Stimulated activated CD4-positive, alpha-beta T cell treated with anti-CD3 and anti-CD28 coated beads, Interleukin-1b, Interleukin-23, amount 100 ng/mL, for 1 hour (primary cell): ENCODE data around the gene TMEM18.

Experiments used
- DNase-seq, 2 donors: peaks; one replicate each; pipeline ENCODE4 v3.0.0-alpha.2; 2020; ENCODE audit warnings: low read depth in 2 of 2

The TMEM18 gene

DNA sequence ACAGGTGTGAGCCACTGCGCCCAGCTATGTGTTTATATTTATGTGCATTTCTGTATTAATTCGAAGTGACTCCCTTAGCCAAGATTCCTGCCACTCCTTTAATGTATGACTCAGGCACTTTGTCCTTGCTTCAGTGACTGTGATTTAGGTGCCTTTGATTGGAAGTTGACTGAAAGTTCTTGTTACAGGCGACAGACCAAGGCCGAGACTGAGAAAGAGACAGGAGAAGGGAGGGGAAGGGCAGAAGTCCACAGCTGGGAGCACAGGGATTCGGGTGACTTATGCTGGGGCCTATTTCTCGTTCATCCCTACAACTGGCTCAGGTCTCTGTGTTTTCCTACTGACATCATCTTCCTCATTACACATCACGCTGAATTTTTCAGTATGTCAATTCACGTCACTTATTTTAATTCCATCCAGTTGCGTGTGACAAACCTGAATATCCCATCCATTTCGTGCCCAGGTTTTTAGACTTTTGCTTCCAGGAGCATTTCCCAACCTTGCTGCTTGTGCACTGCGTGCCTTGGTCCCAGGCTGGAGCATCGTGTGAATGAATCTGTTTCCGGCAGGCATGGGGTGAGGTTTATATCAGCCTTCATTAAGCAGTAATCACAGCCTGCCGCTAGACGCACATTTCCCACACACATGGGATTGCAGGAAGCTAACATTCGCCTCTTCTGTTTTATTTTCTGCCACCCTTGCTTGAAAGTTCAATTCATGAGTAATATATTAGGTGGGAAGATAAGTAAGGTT is 42.4 kb downstream of the TMEM18 start:
- no peak for DNase-seq

DNA sequence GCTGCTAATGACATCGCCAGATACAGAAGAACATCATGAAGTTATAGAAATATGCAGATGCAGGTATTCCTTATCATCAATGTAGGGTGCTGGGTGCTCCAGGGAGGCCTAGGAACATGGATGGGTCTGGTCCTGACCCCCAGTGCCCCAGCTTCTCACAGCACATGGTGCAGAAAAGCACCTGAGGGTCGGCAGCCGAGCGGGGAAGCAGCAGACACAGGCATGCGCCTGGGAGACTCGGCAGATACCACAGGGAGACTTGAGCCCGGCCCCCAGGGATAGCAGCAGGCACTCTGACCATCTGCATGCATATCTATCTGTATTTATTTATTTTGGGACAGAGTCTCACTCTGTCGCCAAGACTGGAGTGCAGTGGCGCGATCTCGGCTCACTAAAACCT is 43.2 kb downstream of the TMEM18 start:
- DNase-seq = no peak

DNA sequence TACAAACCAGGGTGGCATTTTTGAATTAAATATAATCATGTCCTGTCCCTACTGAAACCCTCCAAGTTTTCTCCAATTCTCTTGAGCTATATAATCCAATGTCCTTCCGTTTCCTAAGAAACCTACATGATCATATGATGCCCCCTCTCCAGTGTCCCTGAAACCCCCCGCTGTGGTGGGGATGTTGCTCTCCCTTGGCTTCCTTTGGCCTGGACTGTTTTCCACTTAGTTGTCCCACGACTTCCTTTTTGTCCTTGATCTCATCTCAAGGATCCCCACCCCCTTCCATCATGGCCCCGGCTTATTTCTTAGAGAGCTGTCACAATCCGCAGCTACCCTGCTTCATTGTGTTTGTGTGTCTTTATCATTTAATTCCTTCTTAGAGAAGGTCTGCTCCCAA is 43.8 kb downstream of the TMEM18 start:
- DNase-seq = no peak

DNA sequence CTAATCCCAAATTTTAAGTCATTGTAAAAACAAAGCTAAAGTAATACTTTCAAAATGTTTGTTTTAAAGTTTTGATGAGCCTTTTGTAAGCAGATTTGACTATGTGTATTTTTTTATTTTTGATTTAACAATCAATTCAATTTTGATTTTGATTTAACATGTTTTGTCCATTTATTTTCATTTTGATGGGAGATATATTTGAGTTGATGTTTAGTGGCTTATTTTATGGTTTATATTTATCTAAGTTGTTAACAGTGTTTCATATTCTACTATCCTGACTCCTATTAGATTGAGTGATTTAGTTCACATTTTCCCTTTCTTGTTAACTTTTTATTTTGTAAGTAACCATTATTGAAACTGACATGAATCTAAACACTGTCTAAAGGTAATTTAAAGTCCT is 44.7 kb downstream of the TMEM18 start:
- no peak for DNase-seq

DNA sequence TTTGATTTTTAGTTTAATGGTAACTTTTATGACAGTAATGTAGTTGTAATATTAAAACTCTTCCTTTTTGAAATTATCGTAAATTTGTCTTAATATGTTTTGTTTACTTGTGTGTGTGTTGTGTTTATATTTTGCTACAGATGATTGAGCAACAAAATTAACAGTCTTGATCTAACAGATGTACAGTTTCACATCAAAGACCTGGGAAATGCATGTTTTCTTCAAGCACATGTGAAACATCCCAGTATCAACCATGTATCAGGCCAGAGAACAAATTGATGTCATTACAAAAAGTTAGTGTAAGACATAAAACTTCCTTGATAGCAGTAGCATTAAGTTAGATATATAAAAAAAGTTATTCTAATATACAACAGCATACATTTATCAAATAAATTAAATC is 45.5 kb downstream of the TMEM18 start:
- no peak for DNase-seq

DNA sequence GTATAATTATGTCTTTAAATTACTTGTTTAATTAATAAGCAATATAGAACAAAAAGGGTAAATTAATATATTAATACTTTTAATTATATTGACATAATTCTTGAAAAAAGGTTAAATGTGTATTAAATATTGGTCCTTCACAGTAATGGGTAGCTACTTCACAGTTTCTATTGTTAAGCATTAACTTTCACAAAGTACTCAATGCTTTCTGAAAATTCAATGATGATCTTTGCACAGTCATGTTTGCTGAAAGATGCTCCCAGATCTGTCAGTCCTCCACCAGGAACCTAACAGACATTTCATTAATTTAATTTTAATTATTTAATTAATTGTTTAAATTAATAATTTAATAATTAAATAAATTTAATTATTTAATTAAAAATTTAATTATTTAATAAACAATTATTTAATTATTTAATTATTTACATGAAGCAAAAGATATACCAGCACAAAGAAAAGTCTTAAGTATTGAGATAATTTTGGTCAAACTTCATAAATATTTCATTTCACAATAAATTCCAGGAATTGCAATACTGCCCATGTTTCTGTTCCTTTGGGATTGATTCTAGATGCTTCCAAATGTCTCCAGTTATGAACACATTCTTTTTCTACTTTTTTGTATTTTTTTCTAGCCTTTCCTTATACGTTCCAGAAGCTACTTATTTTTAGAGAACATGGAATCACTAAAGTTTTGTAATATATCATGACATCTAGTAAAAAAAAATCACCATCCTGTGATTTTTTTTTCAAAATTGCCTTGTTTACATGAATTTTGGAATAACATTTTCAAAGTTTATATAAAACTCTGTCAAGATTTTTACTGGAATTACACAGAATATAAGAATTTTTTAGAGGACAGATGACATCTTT is 46.5 kb downstream of the TMEM18 start:
- no peak for DNase-seq

DNA sequence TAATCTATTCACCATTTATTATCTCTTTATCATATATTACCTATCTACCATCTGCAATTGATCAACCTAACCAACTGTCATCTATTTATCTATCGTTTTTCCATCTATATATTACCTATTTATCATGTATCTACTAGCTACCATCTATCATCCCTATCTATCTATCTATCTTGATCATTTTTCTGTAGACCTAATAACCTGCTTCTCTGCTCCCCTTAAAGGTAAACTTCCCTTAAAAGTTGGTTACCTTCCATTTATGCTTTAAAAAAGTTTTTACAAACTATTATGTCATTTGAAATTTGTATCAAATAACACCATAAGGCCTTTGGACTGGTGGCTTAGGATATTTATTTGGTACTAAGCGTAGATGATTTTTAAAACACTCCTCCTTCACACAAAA is 47.2 kb downstream of the TMEM18 start:
- DNase-seq = no peak

DNA sequence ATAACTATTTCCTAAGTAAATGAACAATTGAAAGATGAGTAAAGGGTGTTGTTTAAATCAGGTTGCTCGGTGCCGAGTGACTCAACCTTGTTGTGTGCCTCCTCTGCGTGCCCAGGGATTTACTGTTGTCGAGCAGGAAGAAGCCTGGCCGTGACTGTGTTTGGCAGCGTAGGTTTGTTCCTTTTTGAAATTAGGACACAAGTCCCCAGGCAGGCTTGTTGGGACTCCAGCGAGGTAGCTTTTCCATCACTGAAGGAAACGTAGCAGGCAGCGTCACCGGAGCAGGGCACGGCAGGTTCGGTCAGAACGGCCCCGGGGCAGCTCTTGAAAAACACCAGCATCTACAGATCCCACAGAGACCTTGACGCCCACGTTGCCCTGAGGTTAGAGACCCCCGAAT is 48.6 kb downstream of the TMEM18 start:
- no peak for DNase-seq

DNA sequence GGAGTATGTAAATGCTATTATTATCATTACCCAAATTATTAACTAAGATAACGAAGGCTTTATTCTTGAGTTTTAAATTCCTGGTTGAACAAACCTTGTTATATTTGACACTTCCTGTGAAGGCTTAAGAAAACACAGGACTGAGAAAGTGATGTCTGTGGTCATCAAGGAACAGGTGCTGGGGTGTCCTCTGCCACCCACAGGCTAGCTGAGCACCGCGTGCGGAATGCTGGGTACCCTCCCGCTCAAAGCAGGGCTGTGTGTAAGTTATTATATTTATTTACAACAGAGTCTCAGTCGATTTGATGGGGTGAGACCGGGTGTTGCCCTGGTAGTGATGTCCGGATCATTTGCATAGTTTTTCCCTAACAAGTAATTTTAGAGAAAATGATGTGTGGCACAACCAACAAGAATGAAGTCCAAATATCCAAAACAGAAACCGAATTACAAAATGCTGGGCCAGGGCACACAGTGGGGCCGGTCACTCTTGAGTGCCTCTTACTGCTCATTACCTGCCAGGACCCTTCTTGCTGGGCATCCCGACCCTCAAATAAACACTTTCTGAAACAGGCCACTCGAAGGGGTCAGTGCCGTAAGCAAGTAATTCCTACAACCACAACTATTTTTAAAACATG is 49.2 kb downstream of the TMEM18 start:
- DNase-seq = no peak

DNA sequence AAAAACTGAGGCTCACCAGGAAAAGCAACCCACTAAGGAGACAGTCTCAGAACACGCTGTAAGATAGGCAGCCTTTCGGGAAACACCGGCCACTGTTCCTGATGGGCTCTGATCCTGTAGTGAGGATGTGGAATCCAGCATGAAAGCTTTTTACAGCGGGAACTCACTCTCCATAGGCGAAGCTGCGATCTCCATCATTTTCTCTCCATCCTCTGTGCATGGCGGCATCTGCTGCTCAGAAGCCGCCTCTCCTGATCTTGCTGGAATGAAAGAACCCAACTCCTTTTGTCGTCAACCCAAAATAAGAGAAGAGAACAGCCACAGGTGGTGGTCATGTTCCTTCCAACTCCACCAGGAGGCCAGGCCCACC is 49.9 kb downstream of the TMEM18 start:
- no peak for DNase-seq

DNA sequence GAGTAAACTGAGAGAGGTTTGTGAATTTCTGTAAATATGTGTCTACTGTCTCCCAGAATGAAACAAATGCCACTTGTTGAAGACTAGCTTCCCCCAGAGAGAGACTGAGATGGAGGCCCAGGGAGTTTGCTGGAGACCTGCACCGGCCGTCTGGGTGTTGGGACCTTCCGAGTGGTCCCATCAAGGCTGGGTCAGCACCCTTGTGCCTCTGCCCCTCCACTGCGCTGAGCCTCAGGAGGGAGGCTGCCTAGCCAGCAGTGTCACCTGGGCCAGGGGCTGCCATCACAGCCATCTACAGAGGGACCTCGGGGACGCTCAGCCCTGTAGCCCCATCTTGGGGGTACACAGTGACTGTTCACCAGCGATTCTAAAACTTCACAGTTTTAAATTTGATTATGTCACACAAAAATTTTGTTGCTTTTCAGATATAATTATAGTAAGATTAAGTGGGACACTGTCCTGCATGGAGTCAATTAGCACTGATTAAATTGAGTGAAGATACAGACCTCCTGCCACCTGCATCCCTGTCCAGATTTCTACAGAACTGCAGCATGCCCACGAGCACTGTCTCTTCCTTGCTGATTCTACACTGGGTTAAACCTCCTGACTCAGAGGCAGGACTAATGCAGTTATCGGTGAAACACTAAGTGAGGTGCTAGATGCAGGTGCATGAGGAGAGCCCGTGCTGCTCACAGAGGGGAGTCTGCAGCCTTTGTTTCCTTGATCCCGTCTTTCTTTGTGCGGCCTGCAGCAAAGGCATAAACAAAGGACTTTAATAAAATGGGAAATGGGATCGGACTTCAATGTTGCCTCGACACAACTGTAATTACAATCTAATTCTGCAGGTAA is 50.5 kb downstream of the TMEM18 start:
- DNase-seq = no peak

DNA sequence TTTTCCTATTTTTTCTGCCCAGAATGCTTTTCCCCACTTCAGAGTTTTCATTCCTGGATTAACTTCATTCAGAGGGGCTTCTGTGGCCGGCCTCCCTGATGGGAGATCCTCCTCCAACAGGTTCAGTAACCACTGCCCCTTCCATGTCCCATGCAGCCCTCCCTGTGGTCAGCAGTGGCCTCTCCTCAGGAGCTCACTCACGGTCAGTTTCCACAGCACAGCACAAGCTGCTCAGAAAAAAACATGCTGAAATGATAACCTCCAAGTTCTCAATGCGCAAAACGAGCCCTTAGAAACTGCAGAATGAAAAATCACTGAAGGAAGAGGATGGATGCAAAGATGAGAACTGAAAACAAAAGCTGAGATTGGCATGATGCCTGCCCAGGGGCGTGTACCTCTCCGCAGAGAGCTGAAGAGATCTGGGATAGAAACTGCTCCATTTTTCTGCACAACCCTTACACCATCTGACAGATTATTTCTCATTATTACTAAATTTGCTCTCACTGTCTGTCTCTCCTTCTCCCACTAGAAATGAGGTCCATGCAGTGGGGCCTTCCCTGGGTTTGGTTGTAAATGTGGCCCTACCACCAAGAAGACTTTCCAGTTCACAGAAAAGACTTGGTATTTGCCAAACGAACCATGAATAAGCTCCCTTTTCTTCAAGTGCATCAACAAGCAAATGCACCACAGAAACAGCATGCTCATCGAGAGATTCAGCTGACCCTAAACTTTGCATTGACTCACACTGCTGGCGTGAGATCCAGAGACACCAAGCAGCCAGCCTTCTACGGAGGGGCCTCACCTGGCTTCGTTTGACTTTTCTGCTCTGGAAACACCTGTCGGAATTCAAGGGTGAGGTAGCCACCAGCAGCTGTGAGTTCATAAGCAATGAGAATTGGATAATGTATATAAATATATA is 51.5 kb downstream of the TMEM18 start:
- DNase-seq = no peak

DNA sequence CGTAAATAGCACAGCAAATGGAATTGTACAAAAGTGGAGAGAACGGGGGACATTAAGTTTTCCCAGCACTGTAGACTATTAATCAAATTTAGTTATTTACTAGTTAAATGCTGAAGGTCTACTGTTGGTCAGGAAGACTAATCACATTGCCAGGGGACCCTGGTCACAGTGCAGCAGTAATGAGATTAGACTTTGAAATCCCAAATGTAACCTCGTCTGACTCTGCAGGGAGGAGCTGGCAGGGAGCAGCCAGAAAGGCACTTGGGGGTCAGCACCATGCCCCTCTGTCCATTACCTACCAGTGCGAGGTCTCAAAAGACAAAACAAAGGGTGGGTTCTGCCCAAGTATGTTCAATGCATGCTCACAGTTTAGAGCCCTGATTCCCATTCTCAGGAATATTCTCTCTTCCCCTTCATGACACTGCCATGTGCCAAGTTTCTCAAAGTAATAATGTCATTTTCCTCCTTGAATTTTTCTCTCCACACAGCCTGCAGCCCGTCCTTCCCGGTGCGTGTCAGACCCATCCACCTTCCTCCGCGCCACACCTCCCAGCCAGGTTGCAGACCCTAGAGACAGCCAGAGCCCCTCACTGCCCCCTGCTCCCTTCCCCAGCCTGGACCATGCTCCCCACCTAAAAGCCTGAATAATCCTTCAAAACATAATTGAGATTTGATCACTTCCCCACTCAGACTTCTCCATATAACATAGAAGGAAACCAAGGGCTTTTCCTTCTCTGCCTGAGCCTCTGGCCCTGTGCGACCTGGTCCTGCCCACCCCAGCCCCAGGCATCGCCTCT is 52.5 kb downstream of the TMEM18 start:
- no peak for DNase-seq

DNA sequence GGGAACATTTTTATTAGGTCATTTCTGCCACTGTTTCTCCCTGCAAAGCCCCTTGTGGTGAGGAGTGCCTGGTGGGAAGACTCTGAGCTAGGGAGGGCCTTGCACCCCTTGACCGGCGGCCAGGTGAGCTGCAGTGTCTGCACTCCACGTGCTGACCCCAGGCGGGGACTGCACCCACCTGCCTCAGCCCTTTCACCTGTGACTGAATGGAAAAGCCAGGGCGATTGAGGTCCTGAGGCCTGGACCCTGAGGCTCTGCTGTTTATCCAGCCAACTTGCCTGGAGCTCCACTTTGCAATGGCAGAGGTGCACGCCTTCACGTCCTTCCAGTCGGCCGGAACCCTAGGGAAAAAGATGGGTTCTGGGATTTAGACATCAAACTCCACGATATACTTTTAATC is 53.1 kb downstream of the TMEM18 start:
- no peak for DNase-seq

DNA sequence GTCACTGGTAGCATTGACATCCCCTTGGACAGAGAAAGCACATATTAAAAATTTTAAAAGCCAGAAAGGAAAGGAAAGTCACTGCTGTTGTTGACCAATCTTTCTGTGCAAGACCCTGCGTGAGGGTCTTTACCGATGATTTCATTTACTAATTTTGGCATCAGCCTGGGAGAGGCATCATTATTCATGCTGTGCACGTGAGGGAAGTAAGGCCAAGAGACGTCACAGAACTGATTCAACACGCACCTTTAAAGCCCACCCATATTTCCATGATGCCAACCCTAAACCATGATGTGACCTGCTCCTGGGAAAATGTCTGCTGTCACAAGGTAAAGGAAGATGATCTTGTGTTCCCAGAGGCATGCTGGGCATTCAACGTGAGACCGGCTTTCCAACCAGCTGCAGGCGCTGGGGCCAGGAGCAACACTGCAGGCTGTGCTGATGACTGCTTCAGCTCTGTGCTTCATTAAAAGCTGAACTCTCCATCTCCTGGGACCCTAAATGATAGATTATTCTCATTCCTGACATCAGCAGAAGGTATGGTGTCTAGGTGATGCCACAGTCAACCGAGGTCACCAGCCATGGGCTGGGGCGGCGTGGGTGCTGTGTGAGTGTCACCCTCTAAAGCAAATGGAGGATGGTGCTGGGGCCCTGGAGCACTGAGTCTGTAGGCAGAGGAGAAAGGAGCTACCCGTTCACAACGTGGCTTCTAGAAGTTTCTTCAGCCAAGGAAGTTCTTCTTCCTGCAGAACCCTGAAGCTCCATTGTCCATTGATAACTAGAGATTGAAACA is 53.9 kb downstream of the TMEM18 start:
- DNase-seq = no peak

DNA sequence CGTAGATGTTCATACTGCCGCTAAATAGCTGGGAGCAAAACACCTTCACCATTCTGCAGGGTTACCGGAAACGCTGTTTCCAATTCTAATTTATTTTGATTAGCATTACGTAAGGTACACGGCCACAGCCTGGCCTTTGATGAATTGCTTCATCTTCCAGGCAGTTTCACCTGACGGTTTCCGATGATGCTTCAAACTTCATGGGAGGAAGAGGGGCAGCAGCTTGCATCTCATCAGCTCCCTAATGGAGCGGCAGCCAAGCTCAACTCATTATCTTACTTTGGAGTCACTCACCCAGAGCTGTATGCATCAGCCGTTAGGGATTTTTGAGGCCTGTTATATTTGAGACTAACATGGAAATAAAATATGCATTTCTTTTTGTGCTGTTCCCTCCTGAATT is 54.8 kb downstream of the TMEM18 start:
- DNase-seq = no peak

DNA sequence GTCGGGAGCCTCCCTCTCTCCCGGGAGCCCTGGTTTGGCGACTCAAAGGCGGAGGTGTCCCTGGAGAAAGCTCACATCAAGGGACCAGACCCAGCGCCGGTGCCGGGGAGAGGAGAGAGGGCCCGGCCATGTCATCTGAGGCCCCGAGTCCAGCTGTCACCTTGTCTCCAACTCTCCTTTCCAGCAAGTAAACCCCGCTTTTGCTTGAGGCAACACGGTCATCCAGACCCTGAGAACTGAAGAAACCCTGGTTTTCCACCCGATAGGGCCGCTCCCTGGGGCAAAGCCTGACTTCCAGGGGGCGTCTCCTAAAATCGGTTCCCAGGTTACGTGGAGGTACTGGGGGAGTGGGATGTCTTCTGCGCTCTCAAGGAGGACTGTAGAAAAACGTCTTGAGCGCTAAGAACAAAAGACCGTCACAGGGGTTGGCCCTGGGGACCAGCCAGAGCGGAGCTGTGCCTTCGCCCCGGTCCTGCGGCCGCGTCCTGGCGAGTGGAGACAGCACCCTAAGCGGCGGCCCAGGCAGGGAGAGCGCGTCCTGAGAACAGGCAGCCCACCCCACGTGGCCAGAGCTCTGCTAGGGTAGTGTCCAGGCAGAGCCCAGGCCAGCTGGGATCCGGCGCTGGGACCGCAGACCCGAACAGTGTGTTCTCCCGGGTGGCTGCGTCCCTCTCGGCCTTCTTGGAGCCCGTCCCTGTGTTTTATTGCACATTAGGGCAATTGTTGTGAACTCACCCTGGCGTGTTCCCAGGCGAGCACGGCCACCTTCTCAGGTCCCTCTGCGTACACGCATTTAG is 55.7 kb downstream of the TMEM18 start:
- DNase-seq = no peak
